Motor neuron (in vitro differentiated cells): Measurements from ENCODE around the gene SCAMP4. TPM values are rescaled to one million over a fixed set of nuclear protein-coding genes. Genes with fewer than 3 reads are reported as not detected.
"Not testable (repeated sequence)": the region's sequence is repeated elsewhere in the genome, so short reads cannot be mapped to it uniquely, and the experiment has no call there.

Experiments
- ATAC-seq, 8 experiments: fragments of 200-7000 bp; cut with Tn5 transposase; replicated peaks in 6 of 8; 2 replicates each; pipeline ENCODE4 v1.8.0; 2021; ENCODE audit warnings: mild to moderate bottlenecking in 8 of 8, moderate library complexity in 8 of 8
- H3K27ac ChIP-seq, 2 donors: fragments of 250-450 bp; sonication (Bioruptor Pico); 2 replicates each; pipeline ENCODE4 v1.9.0; 2021; ENCODE audit warnings: antibody characterized with exemption in 2 of 2, mild to moderate bottlenecking in 2 of 2, moderate library complexity in 1 of 2
- H3K4me1 ChIP-seq, 2 donors: fragments of 250-450 bp; sonication (Bioruptor Pico); replicated peaks in 1 of 2; 2 replicates each; pipeline ENCODE4 v1.6.1; 2021; ENCODE audit warnings: antibody characterized with exemption in 2 of 2, mild to moderate bottlenecking in 2 of 2, moderate library complexity in 1 of 2
- H3K4me3 ChIP-seq, 5 donors: fragments of 250-450 bp; sonication (Bioruptor Pico); 2 replicates each; pipeline ENCODE4 v1.9.0; 2021; ENCODE audit warnings: antibody characterized with exemption in 5 of 5, mild to moderate bottlenecking in 5 of 5, moderate library complexity in 4 of 5
- WGBS, 10 experiments: fragments of 450-650 bp; shearing (Covaris generic); methylation state at CpG; one replicate each; pipeline ENCODE4 v1.0.0; 2022; 5-methylcytosine and 5-hydroxymethylcytosine counted together
- in situ Hi-C, 9 experiments: fragments of 400-800 bp; cut with MboI; loops; one replicate each; pipeline ENCODE4 v1.15.0; 2021; ENCODE audit warnings: low sequenced_read_pairs in 9 of 9, low pct_unique_long_range_greater_than_20kb in 2 of 9; ENCODE audit not compliant: unreplicated experiment in 9 of 9
- total RNA-seq, 8 experiments: library from RNA; unstranded; fragments of 300-600 nt; gene quantifications; 2 replicates each; pipeline versions ENCODE4 v1.2.3 to v1.2.4, GENCODE V29; 2022

Gene SCAMP4
- total RNA-seq, 8 experiments from 2014 or later, result 8.4 to 47.8 (median 24.1) TPM

GRCh38 chr19:1872807-1873523 lies 32.2 kb upstream of the SCAMP4 start:
- H3K4me3 ChIP-seq, result no peak overlapping the region
- H3K27ac ChIP-seq, result no peak overlapping the region
- peaks cover 12 to 18% of the 10 kb centered on the region in 2 donors for H3K4me1 ChIP-seq
- in situ Hi-C loops, result no loop called here
- ATAC-seq, result no peak
- WGBS, 10 experiments, result 73 to 97% (median 92%) methylated on average over 3 to 5 of the region's 25 CpGs; no CpG with 5 or more reads in 7 of the 10 experiments

GRCh38 chr19:1873524-1874473 lies 31.4 kb upstream of the SCAMP4 start:
- 0 to 79% (median 44%) methylated on average over 2 to 13 of the region's 29 CpGs for whole genome bisulfite sequencing, 10 experiments
- Histone ChIP-seq H3K4me1 (peaks cover 12 to 18% of the 10 kb centered on the region in 2 donors), H3K27ac (no peak overlapping the region), H3K4me3 (peak overlapping the region; percentile 79 to 98 (median 90))
- ATAC-seq, result no peak
- in situ Hi-C loops, result no loop called here

GRCh38 chr19:1874554-1875185 lies 30.5 kb upstream of the SCAMP4 start:
- H3K4me3 ChIP-seq, result peak overlapping the region; percentile 79 to 98 (median 90)
- ATAC-seq, result no peak
- peak overlapping the region in 1 of 2 donors; percentile 96 for H3K27ac ChIP-seq
- 4 to 36% (median 16%) methylated on average over 5 to 16 of the region's 16 CpGs for WGBS, 10 experiments
- H3K4me1 ChIP-seq, result peaks cover 12 to 18% of the 10 kb centered on the region in 2 donors
- in situ Hi-C loops, result no loop called here

- peak overlapping the region; percentile 83 to 96 for H3K27ac ChIP-seq
- WGBS, 10 experiments, result 0 to 22% (median 0%) methylated on average over 2 to 9 of the region's 11 CpGs; no CpG with 5 or more reads in 3 of the 10 experiments
- in situ Hi-C loops, ATAC-seq: not testable (repeated sequence)
- peaks cover 12 to 18% of the 10 kb centered on the region in 2 donors for H3K4me1 ChIP-seq
- peak overlapping the region; percentile 79 to 98 (median 90) for H3K4me3 ChIP-seq
Observed at GRCh38 chr19:1875265-1875645, 29.9 kb upstream of the SCAMP4 start.

- peaks cover 12 to 18% of the 10 kb centered on the region in 2 donors for H3K4me1 ChIP-seq
- H3K4me3 ChIP-seq, result peak overlapping the region; percentile 79 to 98 (median 90)
- in situ Hi-C loops, result no loop called here
- H3K27ac ChIP-seq, result peak overlapping the region; percentile 83 to 96
- ATAC-seq, result peak; percentile 84 to 95 (median 90)
- 0 to 3% (median 0%) methylated on average over 1 to 19 of the region's 87 CpGs; no CpG with 5 or more reads in 5 of the 10 experiments for WGBS, 10 experiments
Observed at GRCh38 chr19:1875646-1876495, 29.3 kb upstream of the SCAMP4 start.

GRCh38 chr19:1876496-1877279 lies 28.5 kb upstream of the SCAMP4 start:
- Histone ChIP-seq H3K4me3 (peak overlapping the region; percentile 79 to 98 (median 90)), H3K4me1 (peaks cover 12 to 18% of the 10 kb centered on the region in 2 donors), H3K27ac (peak overlapping the region; percentile 83 to 96)
- WGBS, 10 experiments, result 0 to 10% methylated on average over 2 of the region's 53 CpGs; no CpG with 5 or more reads in 8 of the 10 experiments
- peak; percentile 5 to 64 (median 54) for ATAC-seq
- in situ Hi-C loops, result not testable (repeated sequence)

- Histone ChIP-seq H3K4me3 (peak overlapping the region in 3 of 5 donors; percentile 90 to 98 (median 94)), H3K4me1 (peaks cover 17 to 23% of the 10 kb centered on the region in 2 donors)
- no CpG with 5 or more reads among the region's 47 CpGs for WGBS, 10 experiments
- H3K27ac ChIP-seq, in situ Hi-C loops: not testable (repeated sequence)
- peak in 2 of 8 experiments; percentile 12 to 16 for ATAC-seq
Observed at GRCh38 chr19:1877280-1877660, 27.9 kb upstream of the SCAMP4 start.

- peaks cover 27 to 34% of the 10 kb centered on the region in 2 donors for H3K4me1 ChIP-seq
- in situ Hi-C loops, H3K4me3 ChIP-seq, ATAC-seq, H3K27ac ChIP-seq: not testable (repeated sequence)
- WGBS, 10 experiments, result no CpG with 5 or more reads among the region's 8 CpGs
Observed at GRCh38 chr19:1878583-1878982, 26.6 kb upstream of the SCAMP4 start.

- WGBS, 10 experiments, result 60 to 87% methylated on average over 1 to 6 of the region's 17 CpGs; no CpG with 5 or more reads in 8 of the 10 experiments
- H3K4me3 ChIP-seq, H3K27ac ChIP-seq, in situ Hi-C loops, ATAC-seq: not testable (repeated sequence)
- peaks cover 30 to 34% of the 10 kb centered on the region in 2 donors for H3K4me1 ChIP-seq
Observed at GRCh38 chr19:1879982-1880381, 25.2 kb upstream of the SCAMP4 start.

- H3K4me3 ChIP-seq, result no peak overlapping the region
- 92% methylated on average over 4 to 5 of the region's 35 CpGs; no CpG with 5 or more reads in 8 of the 10 experiments for WGBS, 10 experiments
- H3K27ac ChIP-seq, result no peak overlapping the region
- in situ Hi-C loops, result no loop called here
- peaks cover 30 to 34% of the 10 kb centered on the region in 2 donors for H3K4me1 ChIP-seq
- no peak for ATAC-seq
Observed at GRCh38 chr19:1880611-1881392, 24.4 kb upstream of the SCAMP4 start.
